Measurements from ENCODE around the gene ERBB2.

DNA sequence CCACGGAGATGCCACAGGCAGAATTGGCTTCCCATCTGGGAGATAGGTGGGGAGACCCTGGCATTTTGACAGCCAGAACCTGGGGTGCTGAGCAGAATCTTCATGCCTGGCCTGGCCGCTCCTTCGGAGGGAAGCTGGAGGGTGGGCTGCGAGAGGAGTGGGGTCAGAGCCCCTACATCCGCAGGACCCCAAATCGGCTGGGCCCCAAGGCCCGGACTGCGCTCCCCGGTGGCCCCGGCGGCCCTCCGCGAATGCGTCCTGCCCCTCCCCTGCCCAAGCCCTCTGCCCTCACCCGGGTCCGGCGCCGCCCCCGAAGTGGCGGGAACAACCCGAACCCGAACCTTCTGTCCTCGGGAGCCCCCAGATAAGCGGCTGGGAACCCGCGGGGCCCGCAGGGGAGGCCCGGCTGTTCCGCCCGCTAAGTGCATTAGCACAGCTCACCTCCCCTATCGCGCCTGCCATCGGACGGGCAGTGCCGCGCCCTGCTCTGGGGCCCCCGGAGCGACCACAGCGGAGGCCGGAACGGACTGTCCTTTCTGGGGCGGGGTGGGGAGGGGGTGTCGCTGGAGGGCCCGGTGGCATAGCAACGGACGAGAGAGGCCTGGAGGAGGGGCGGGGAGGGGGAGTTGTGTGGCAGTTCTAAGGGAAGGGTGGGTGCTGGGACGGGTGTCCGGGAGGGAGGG is 32.5 kb upstream of the ERBB2 start:
- TF ChIP-seq, protein P1, sequence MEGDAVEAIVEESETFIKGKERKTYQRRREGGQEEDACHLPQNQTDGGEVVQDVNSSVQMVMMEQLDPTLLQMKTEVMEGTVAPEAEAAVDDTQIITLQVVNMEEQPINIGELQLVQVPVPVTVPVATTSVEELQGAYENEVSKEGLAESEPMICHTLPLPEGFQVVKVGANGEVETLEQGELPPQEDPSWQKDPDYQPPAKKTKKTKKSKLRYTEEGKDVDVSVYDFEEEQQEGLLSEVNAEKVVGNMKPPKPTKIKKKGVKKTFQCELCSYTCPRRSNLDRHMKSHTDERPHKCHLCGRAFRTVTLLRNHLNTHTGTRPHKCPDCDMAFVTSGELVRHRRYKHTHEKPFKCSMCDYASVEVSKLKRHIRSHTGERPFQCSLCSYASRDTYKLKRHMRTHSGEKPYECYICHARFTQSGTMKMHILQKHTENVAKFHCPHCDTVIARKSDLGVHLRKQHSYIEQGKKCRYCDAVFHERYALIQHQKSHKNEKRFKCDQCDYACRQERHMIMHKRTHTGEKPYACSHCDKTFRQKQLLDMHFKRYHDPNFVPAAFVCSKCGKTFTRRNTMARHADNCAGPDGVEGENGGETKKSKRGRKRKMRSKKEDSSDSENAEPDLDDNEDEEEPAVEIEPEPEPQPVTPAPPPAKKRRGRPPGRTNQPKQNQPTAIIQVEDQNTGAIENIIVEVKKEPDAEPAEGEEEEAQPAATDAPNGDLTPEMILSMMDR (IDR thresholded peaks at IDR 0.05; ENCODE audit: low read length): no peak
- no peak for TF ChIP-seq EZH2phosphoT487 (IDR thresholded peaks at IDR 0.05; ENCODE audit: low read length)
- TF ChIP-seq EZH2 (optimal IDR thresholded peaks at IDR 0.05; ENCODE audit: low read depth, low read length): no peak
